ENCODE data around the gene TMEM165. TPM values are rescaled to one million over a fixed set of nuclear protein-coding genes. Genes with fewer than 3 reads are reported as not detected.

TMEM165 gene
- polyA plus RNA-seq, 3 donors, result 77.4 to 96.4 (median 92.8) TPM

GRCh38 chr4:55382488-55383003 is 13.2 kb upstream of the TMEM165 start:
- no peak overlapping the region for H2AFZ ChIP-seq (ENCODE audit: insufficient read depth, low read depth, low read length, poor library complexity, severe bottlenecking)
- peaks cover 2% of the 10 kb centered on the region for H3K4me1 Mint-ChIP-seq
- DNase-seq, result no peak
- no peak for TF ChIP-seq CTCF (IDR thresholded peaks at IDR 0.05)
- H3K4me3 ChIP-seq (replicated peaks in 1 of 3; ENCODE audit: low read depth in 2 of 3, low read length in 3 of 3), result no peak overlapping the region
- no peak overlapping the region for H3K27ac Mint-ChIP-seq
- no peaks in the 10 kb centered on the region for H3K4me1 ChIP-seq (ENCODE audit: control insufficient read depth in 1 of 2, insufficient read depth in 2 of 2, low read length in 2 of 2)
- no peaks in the 10 kb centered on the region for H3K36me3 Mint-ChIP-seq
- peaks cover 0 to 1% (median 0%) of the 10 kb centered on the region in 3 donors for H3K27me3 Mint-ChIP-seq (ENCODE audit: low read depth in 3 of 3)
- H3K4me3 Mint-ChIP-seq, result no peak overlapping the region
- H3K9me3 Mint-ChIP-seq, result peaks cover 0 to 4% (median 0%) of the 10 kb centered on the region in 7 donors
- intact Hi-C loops (cut with micrococcal nuclease), result no loop called here
- no peak overlapping the region for H3K27ac ChIP-seq (ENCODE audit: low read depth in 1 of 2, low read length in 2 of 2)
- H3K79me2 ChIP-seq (ENCODE audit: insufficient read depth, low read length), result no peaks in the 10 kb centered on the region
- WGBS (ENCODE audit: insufficient coverage), result 90% methylated on average over 2 of the region's 3 CpGs
- no peaks in the 10 kb centered on the region for H3K36me3 ChIP-seq (replicated peaks in 1 of 2; ENCODE audit: control insufficient read depth in 1 of 2, insufficient read depth in 2 of 2, low read length in 2 of 2)
- H4K20me1 ChIP-seq (ENCODE audit: insufficient read depth, low read length), result no peaks in the 10 kb centered on the region
- no peaks in the 10 kb centered on the region for H3K27me3 ChIP-seq (ENCODE audit: control insufficient read depth in 2 of 2, insufficient read depth in 2 of 2, low read length in 2 of 2)
- no peak overlapping the region for H3K4me2 ChIP-seq (replicated peaks; ENCODE audit: extremely low read depth, low read length, poor library complexity, severe bottlenecking)
- no peaks in the 10 kb centered on the region for H3K9me3 ChIP-seq (replicated peaks in 1 of 2; ENCODE audit: control insufficient read depth in 1 of 2, insufficient read depth in 1 of 2, low read length in 2 of 2)
- H3K9ac ChIP-seq (ENCODE audit: insufficient read depth, low read length, poor library complexity, severe bottlenecking), result no peak overlapping the region

GRCh38 chr4:55385201-55385649 is 10.5 kb upstream of the TMEM165 start:
- Histone ChIP-seq H3K4me3 (replicated peaks in 1 of 3; ENCODE audit: low read depth in 2 of 3, low read length in 3 of 3) (no peak overlapping the region), H2AFZ (ENCODE audit: insufficient read depth, low read depth, low read length, poor library complexity, severe bottlenecking) (peak overlapping the region; percentile 6), H3K79me2 (ENCODE audit: insufficient read depth, low read length) (no peaks in the 10 kb centered on the region), H3K27ac (ENCODE audit: low read depth in 1 of 2, low read length in 2 of 2) (no peak overlapping the region), H3K36me3 (replicated peaks in 1 of 2; ENCODE audit: control insufficient read depth in 1 of 2, insufficient read depth in 2 of 2, low read length in 2 of 2) (no peaks in the 10 kb centered on the region), H3K27me3 (ENCODE audit: control insufficient read depth in 2 of 2, insufficient read depth in 2 of 2, low read length in 2 of 2) (no peaks in the 10 kb centered on the region), H4K20me1 (ENCODE audit: insufficient read depth, low read length) (no peaks in the 10 kb centered on the region), H3K9ac (ENCODE audit: insufficient read depth, low read length, poor library complexity, severe bottlenecking) (no peak overlapping the region), H3K9me3 (replicated peaks in 1 of 2; ENCODE audit: control insufficient read depth in 1 of 2, insufficient read depth in 1 of 2, low read length in 2 of 2) (no peaks in the 10 kb centered on the region), H3K4me1 (ENCODE audit: control insufficient read depth in 1 of 2, insufficient read depth in 2 of 2, low read length in 2 of 2) (no peaks in the 10 kb centered on the region), H3K4me2 (replicated peaks; ENCODE audit: extremely low read depth, low read length, poor library complexity, severe bottlenecking) (no peak overlapping the region)
- 88% methylated on average over 2 of the region's 3 CpGs for WGBS (ENCODE audit: insufficient coverage)
- Mint-ChIP-seq H3K27me3 (ENCODE audit: low read depth in 3 of 3) (peaks cover 0 to 2% (median 1%) of the 10 kb centered on the region in 3 donors), H3K9me3 (peaks cover 0 to 2% (median 0%) of the 10 kb centered on the region in 7 donors), H3K27ac (no peak overlapping the region), H3K36me3 (no peaks in the 10 kb centered on the region), H3K4me3 (no peak overlapping the region), H3K4me1 (peaks cover 2% of the 10 kb centered on the region)
- DNase-seq, result no peak
- intact Hi-C loops (cut with micrococcal nuclease), result no loop called here
- TF ChIP-seq CTCF (IDR thresholded peaks at IDR 0.05), result no peak
